ENCODE data around the gene MAS1L. TPM values are rescaled to one million over a fixed set of nuclear protein-coding genes. Genes with fewer than 3 reads are reported as not detected.

The MAS1L gene
- total RNA-seq, 2 experiments from 2014 or later: not detected

- no peaks in the 10 kb centered on the region for H3K36me3 Mint-ChIP-seq (ENCODE audit: low read depth)
- no peaks in the 10 kb centered on the region for H3K4me1 Mint-ChIP-seq (ENCODE audit: low read depth)
- DNase-seq: no peak
- CTCF ChIA-PET: no interaction called here
- H3K27me3 Mint-ChIP-seq (ENCODE audit: low read depth): peaks cover 8% of the 10 kb centered on the region
- no peaks in the 10 kb centered on the region for H3K9me3 Mint-ChIP-seq
- H3K4me3 Mint-ChIP-seq: no peak overlapping the region
- intact Hi-C loops (cut with micrococcal nuclease): no loop called here
- no peak overlapping the region for H3K27ac Mint-ChIP-seq
Measured at GRCh38 chr6:29490055-29490454, 2.3 kb upstream of the MAS1L start.

GRCh38 chr6:29489286-29489685 is 1.5 kb upstream of the MAS1L start:
- CTCF ChIA-PET: no interaction called here
- H3K4me1 Mint-ChIP-seq (ENCODE audit: low read depth): no peaks in the 10 kb centered on the region
- no peak overlapping the region for H3K4me3 Mint-ChIP-seq
- intact Hi-C loops (cut with micrococcal nuclease): no loop called here
- no peak overlapping the region for H3K27ac Mint-ChIP-seq
- H3K27me3 Mint-ChIP-seq (ENCODE audit: low read depth): peaks cover 8% of the 10 kb centered on the region
- H3K9me3 Mint-ChIP-seq: no peaks in the 10 kb centered on the region
- no peak for DNase-seq
- no peaks in the 10 kb centered on the region for H3K36me3 Mint-ChIP-seq (ENCODE audit: low read depth)

- Mint-ChIP-seq H3K27ac (no peak overlapping the region), H3K36me3 (ENCODE audit: low read depth) (no peaks in the 10 kb centered on the region), H3K9me3 (no peaks in the 10 kb centered on the region), H3K4me1 (ENCODE audit: low read depth) (no peaks in the 10 kb centered on the region), H3K4me3 (no peak overlapping the region), H3K27me3 (ENCODE audit: low read depth) (peaks cover 8% of the 10 kb centered on the region)
- intact Hi-C loops (cut with micrococcal nuclease): no loop called here
- CTCF ChIA-PET: no interaction called here
- no peak for DNase-seq
Measured at GRCh38 chr6:29488874-29489273, 1.1 kb upstream of the MAS1L start.

GRCh38 chr6:29487131-29487530 is 625 bp downstream of the MAS1L start:
- no peak overlapping the region for H3K4me3 Mint-ChIP-seq
- no peak overlapping the region for H3K27ac Mint-ChIP-seq
- peaks cover 12% of the 10 kb centered on the region for H3K27me3 Mint-ChIP-seq (ENCODE audit: low read depth)
- no peaks in the 10 kb centered on the region for H3K9me3 Mint-ChIP-seq
- intact Hi-C loops (cut with micrococcal nuclease): no loop called here
- H3K36me3 Mint-ChIP-seq (ENCODE audit: low read depth): no peaks in the 10 kb centered on the region
- H3K4me1 Mint-ChIP-seq (ENCODE audit: low read depth): no peaks in the 10 kb centered on the region
- CTCF ChIA-PET: no interaction called here
- no peak for DNase-seq

- peaks cover 12% of the 10 kb centered on the region for H3K27me3 Mint-ChIP-seq (ENCODE audit: low read depth)
- no peak overlapping the region for H3K4me3 Mint-ChIP-seq
- H3K4me1 Mint-ChIP-seq (ENCODE audit: low read depth): no peaks in the 10 kb centered on the region
- no peak for DNase-seq
- H3K36me3 Mint-ChIP-seq (ENCODE audit: low read depth): no peaks in the 10 kb centered on the region
- H3K27ac Mint-ChIP-seq: no peak overlapping the region
- peaks cover 1% of the 10 kb centered on the region for H3K9me3 Mint-ChIP-seq
- intact Hi-C loops (cut with micrococcal nuclease): no loop called here
- CTCF ChIA-PET: no interaction called here
Measured at GRCh38 chr6:29486577-29486976, 1.2 kb downstream of the MAS1L start.

GRCh38 chr6:29483735-29484134 is 4.0 kb downstream of the MAS1L start:
- Mint-ChIP-seq H3K9me3 (peaks cover 1% of the 10 kb centered on the region), H3K36me3 (ENCODE audit: low read depth) (no peaks in the 10 kb centered on the region), H3K27me3 (ENCODE audit: low read depth) (peaks cover 9% of the 10 kb centered on the region), H3K4me3 (no peak overlapping the region), H3K4me1 (ENCODE audit: low read depth) (no peaks in the 10 kb centered on the region), H3K27ac (no peak overlapping the region)
- CTCF ChIA-PET: no interaction called here
- no peak for DNase-seq
- intact Hi-C loops (cut with micrococcal nuclease): no loop called here

- no peaks in the 10 kb centered on the region for H3K36me3 Mint-ChIP-seq (ENCODE audit: low read depth)
- CTCF ChIA-PET: no interaction called here
- peaks cover 9% of the 10 kb centered on the region for H3K27me3 Mint-ChIP-seq (ENCODE audit: low read depth)
- no peaks in the 10 kb centered on the region for H3K4me1 Mint-ChIP-seq (ENCODE audit: low read depth)
- H3K4me3 Mint-ChIP-seq: no peak overlapping the region
- intact Hi-C loops (cut with micrococcal nuclease): no loop called here
- H3K27ac Mint-ChIP-seq: no peak overlapping the region
- H3K9me3 Mint-ChIP-seq: peaks cover 1% of the 10 kb centered on the region
- DNase-seq: no peak
Measured at GRCh38 chr6:29483186-29483585, 4.6 kb downstream of the MAS1L start.

GRCh38 chr6:29479560-29479959 is 8.2 kb downstream of the MAS1L start:
- no peak for DNase-seq
- peaks cover 7% of the 10 kb centered on the region for H3K27me3 Mint-ChIP-seq (ENCODE audit: low read depth)
- no peak overlapping the region for H3K27ac Mint-ChIP-seq
- peaks cover 1% of the 10 kb centered on the region for H3K9me3 Mint-ChIP-seq
- CTCF ChIA-PET: no interaction called here
- no peaks in the 10 kb centered on the region for H3K4me1 Mint-ChIP-seq (ENCODE audit: low read depth)
- no peaks in the 10 kb centered on the region for H3K36me3 Mint-ChIP-seq (ENCODE audit: low read depth)
- no peak overlapping the region for H3K4me3 Mint-ChIP-seq
- intact Hi-C loops (cut with micrococcal nuclease): no loop called here

- intact Hi-C loops (cut with micrococcal nuclease): no loop called here
- H3K27me3 Mint-ChIP-seq (ENCODE audit: low read depth): peaks cover 7% of the 10 kb centered on the region
Measured at GRCh38 chr6:29478740-29479139, 9.0 kb downstream of the MAS1L start.

GRCh38 chr6:29477923-29478450 is 9.8 kb downstream of the MAS1L start:
- intact Hi-C loops (cut with micrococcal nuclease): no loop called here
- no peaks in the 10 kb centered on the region for H3K4me1 Mint-ChIP-seq (ENCODE audit: low read depth)
- H3K36me3 Mint-ChIP-seq (ENCODE audit: low read depth): no peaks in the 10 kb centered on the region
- H3K27ac Mint-ChIP-seq: no peak overlapping the region
- H3K4me3 Mint-ChIP-seq: no peak overlapping the region
- CTCF ChIA-PET: interaction anchor here (1.4 kb wide), 1 partner anchor 111 kb away, joined by 3 read pairs; no protein-coding TSS in a partner anchor
- no peak for DNase-seq
- peaks cover 1% of the 10 kb centered on the region for H3K9me3 Mint-ChIP-seq
- peaks cover 10% of the 10 kb centered on the region for H3K27me3 Mint-ChIP-seq (ENCODE audit: low read depth)

More at GRCh38 chr6:29478740-29479139, 9.0 kb downstream of the MAS1L start:
- CTCF ChIA-PET: no interaction called here
- Mint-ChIP-seq H3K27ac (no peak overlapping the region), H3K9me3 (peaks cover 1% of the 10 kb centered on the region), H3K4me1 (ENCODE audit: low read depth) (no peaks in the 10 kb centered on the region), H3K36me3 (ENCODE audit: low read depth) (no peaks in the 10 kb centered on the region), H3K4me3 (no peak overlapping the region)
- no peak for DNase-seq

GRCh38 chr6:29474996-29475395 is 12.8 kb downstream of the MAS1L start:
- no peak for DNase-seq
- Mint-ChIP-seq H3K9me3 (no peaks in the 10 kb centered on the region), H3K36me3 (ENCODE audit: low read depth) (no peaks in the 10 kb centered on the region), H3K27me3 (ENCODE audit: low read depth) (peaks cover 10% of the 10 kb centered on the region), H3K4me1 (ENCODE audit: low read depth) (no peaks in the 10 kb centered on the region), H3K27ac (no peak overlapping the region), H3K4me3 (no peak overlapping the region)
- CTCF ChIA-PET: no interaction called here
- intact Hi-C loops (cut with micrococcal nuclease): no loop called here

- intact Hi-C loops (cut with micrococcal nuclease): no loop called here
- CTCF ChIA-PET: no interaction called here
- H3K27me3 Mint-ChIP-seq (ENCODE audit: low read depth): peaks cover 9% of the 10 kb centered on the region
Measured at GRCh38 chr6:29466241-29466640, 21.5 kb downstream of the MAS1L start.

GRCh38 chr6:29465801-29466200 is 22.0 kb downstream of the MAS1L start:
- CTCF ChIA-PET: no interaction called here
- H3K9me3 Mint-ChIP-seq: no peaks in the 10 kb centered on the region
- H3K4me1 Mint-ChIP-seq (ENCODE audit: low read depth): no peaks in the 10 kb centered on the region
- H3K4me3 Mint-ChIP-seq: no peak overlapping the region
- intact Hi-C loops (cut with micrococcal nuclease): no loop called here
- no peaks in the 10 kb centered on the region for H3K36me3 Mint-ChIP-seq (ENCODE audit: low read depth)
- no peak for DNase-seq
- no peak overlapping the region for H3K27ac Mint-ChIP-seq
- peaks cover 11% of the 10 kb centered on the region for H3K27me3 Mint-ChIP-seq (ENCODE audit: low read depth)

More at GRCh38 chr6:29466241-29466640, 21.5 kb downstream of the MAS1L start:
- no peaks in the 10 kb centered on the region for H3K9me3 Mint-ChIP-seq
- H3K4me1 Mint-ChIP-seq (ENCODE audit: low read depth): no peaks in the 10 kb centered on the region
- no peaks in the 10 kb centered on the region for H3K36me3 Mint-ChIP-seq (ENCODE audit: low read depth)
- no peak overlapping the region for H3K4me3 Mint-ChIP-seq
- H3K27ac Mint-ChIP-seq: no peak overlapping the region
- no peak for DNase-seq

GRCh38 chr6:29465279-29465678 is 22.5 kb downstream of the MAS1L start:
- Mint-ChIP-seq H3K27me3 (ENCODE audit: low read depth) (peaks cover 11% of the 10 kb centered on the region), H3K4me3 (no peak overlapping the region), H3K9me3 (no peaks in the 10 kb centered on the region), H3K4me1 (ENCODE audit: low read depth) (no peaks in the 10 kb centered on the region), H3K27ac (no peak overlapping the region), H3K36me3 (ENCODE audit: low read depth) (no peaks in the 10 kb centered on the region)
- DNase-seq: no peak
- CTCF ChIA-PET: no interaction called here
- intact Hi-C loops (cut with micrococcal nuclease): no loop called here

Measured in activated naive CD4-positive, alpha-beta T cell treated with anti-CD3 and anti-CD28 coated beads for 36 hours (primary cell).